ENCODE measurements around the gene CD33. TPM values are rescaled to one million over a fixed set of nuclear protein-coding genes. Genes with fewer than 3 reads are reported as not detected.

Gene CD33
- total RNA-seq, 4 donors from 2014 or later: 1.8 to 7.0 (median 2.8) TPM

DNA sequence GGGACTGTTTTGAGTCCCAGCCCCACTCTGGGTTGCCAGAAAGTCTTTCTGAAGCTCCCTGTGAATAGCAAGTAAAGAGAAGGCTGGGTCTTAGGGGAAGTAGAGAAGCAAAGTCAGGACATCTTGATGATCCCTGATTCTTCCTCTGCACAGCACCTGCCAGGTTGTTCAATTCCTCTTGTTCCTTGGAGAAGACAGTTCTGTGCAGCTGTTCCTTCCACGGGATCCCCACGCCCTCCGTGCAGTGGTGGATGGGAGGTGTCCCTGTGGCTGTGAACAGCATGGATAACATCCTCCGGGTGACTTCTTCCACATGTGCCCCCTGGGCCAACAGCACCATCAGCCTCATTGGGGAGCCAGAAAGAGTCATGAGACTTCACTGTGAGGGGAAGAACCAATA is 57.5 kb downstream of the CD33 start:
- H3K9me3 ChIP-seq: peaks cover 0 to 33% (median 0%) of the 10 kb centered on the region in 3 donors
- H3K27me3 ChIP-seq: peaks cover 52% of the 10 kb centered on the region
- ATAC-seq: no peak
- no peaks in the 10 kb centered on the region for H3K4me1 ChIP-seq
- no peak overlapping the region for H3K27ac ChIP-seq
- no CpG with 5 or more reads among the region's 4 CpGs for WGBS, 2 donors (ENCODE audit: low coverage in 1 of 2)
- no peaks in the 10 kb centered on the region for H3K36me3 ChIP-seq
- no peak overlapping the region for H3K4me3 ChIP-seq
- TF ChIP-seq POLR2AphosphoS5 (IDR thresholded peaks at IDR 0.05) (no peak), POLR2A (IDR thresholded peaks at IDR 0.05) (no peak), CTCF (IDR thresholded peaks at IDR 0.05) (no peak)

DNA sequence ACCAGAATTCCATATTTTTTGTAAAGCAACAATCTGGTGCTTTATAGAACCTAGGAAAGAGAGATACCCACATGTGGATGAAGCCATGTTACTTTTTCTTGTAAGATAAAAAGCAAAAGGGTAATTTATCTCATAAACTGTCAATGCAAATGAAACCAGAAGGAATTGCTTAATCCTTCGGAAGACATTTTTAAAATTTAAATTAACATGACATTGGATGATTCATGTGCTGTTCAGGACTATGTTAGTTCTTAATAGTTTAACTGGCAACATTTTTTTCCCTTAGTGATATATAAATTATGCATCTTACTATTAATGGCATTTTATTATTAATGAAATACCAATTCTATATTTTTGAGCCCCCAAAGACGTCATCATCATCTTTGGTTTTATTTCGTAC is 60.8 kb downstream of the CD33 start:
- TF ChIP-seq EP300 (IDR thresholded peaks at IDR 0.05): no peak
- no peak for TF ChIP-seq POLR2A (IDR thresholded peaks at IDR 0.05)
- TF ChIP-seq POLR2AphosphoS5 (IDR thresholded peaks at IDR 0.05): no peak
- TF ChIP-seq CTCF (IDR thresholded peaks at IDR 0.05): no peak
- peaks cover 53% of the 10 kb centered on the region for H3K27me3 ChIP-seq
- H3K27ac ChIP-seq: no peak overlapping the region
- 74 to 92% methylated on average over 3 of the region's 3 CpGs for WGBS, 2 donors (ENCODE audit: low coverage in 1 of 2)
- peaks cover 0 to 43% (median 0%) of the 10 kb centered on the region in 3 donors for H3K9me3 ChIP-seq
- no peak overlapping the region for H3K4me3 ChIP-seq
- no peaks in the 10 kb centered on the region for H3K4me1 ChIP-seq
- H3K36me3 ChIP-seq: no peaks in the 10 kb centered on the region
- ATAC-seq: no peak

Small RNAs within 50 kb of the gene (small RNA-seq; reads per million reads assigned to genes)
- gene MIR8074: 0 reads per million in 4 donors

Other genes starting within 250 kb of the CD33 start
- gene KLK7, start 241.2 kb upstream of the CD33 start, total RNA-seq: 10 to 100 TPM in 1 of 4 donors, under 1 TPM in 1, not detected in 2; 0.31 to 16.7 TPM
- 1 to 10 TPM in 2 of 4 donors, not detected in 2; 2.3 to 4.6 TPM for gene KLK8, start 223.5 kb upstream of the CD33 start, total RNA-seq
- gene KLK10, start 205.4 kb upstream of the CD33 start, total RNA-seq: 1 to 10 TPM in 3 of 4 donors, not detected in 1; 1.7 to 6.7 (median 4.1) TPM
- gene KLK11, start 198.5 kb upstream of the CD33 start, total RNA-seq: 10 to 100 TPM in 1 of 4 donors, under 1 TPM in 1, not detected in 2; 0.78 to 12.3 TPM
- gene KLK12, start 190.1 kb upstream of the CD33 start, total RNA-seq: 1 to 10 TPM in 1 of 4 donors, under 1 TPM in 2, not detected in 1; 0.40 to 1.2 (median 0.54) TPM
- 1 to 10 TPM in 3 of 4 donors, not detected in 1; 1.3 to 6.1 (median 5.1) TPM for gene KLK13, start 160.0 kb upstream of the CD33 start, total RNA-seq
- not detected for gene KLK14, start 142.2 kb upstream of the CD33 start, total RNA-seq
- 10 to 100 TPM in 3 of 4 donors, 1 to 10 TPM in 1; 9.8 to 12.8 (median 11.4) TPM for gene CTU1, start 116.7 kb upstream of the CD33 start, total RNA-seq
- gene SIGLEC9, start 100.2 kb upstream of the CD33 start, total RNA-seq: 1 to 10 TPM in 3 of 4 donors, under 1 TPM in 1; 0.62 to 9.2 (median 4.0) TPM
- gene SIGLEC7, start 82.8 kb upstream of the CD33 start, total RNA-seq: 1 to 10 TPM in 2 of 4 donors, under 1 TPM in 1, not detected in 1; 0.46 to 4.4 (median 2.8) TPM
- gene SIGLECL1, start 26.0 kb downstream of the CD33 start, total RNA-seq: not detected
- gene IGLON5, start 86.6 kb downstream of the CD33 start, total RNA-seq: not detected
- 1 to 10 TPM; 1.5 to 3.6 (median 2.5) TPM for gene VSIG10L, start 117.1 kb downstream of the CD33 start, total RNA-seq
- 100 to 1,000 TPM in 2 of 4 donors, 10 to 100 TPM in 2; 96.2 to 136 (median 103) TPM for gene ETFB, start 141.3 kb downstream of the CD33 start, total RNA-seq
- gene CLDND2, start 143.9 kb downstream of the CD33 start, total RNA-seq: not detected
- gene NKG7, start 147.6 kb downstream of the CD33 start, total RNA-seq: 1 to 10 TPM in 1 of 4 donors, under 1 TPM in 2, not detected in 1; 0.58 to 2.0 (median 0.67) TPM
- gene LIM2, start 162.9 kb downstream of the CD33 start, total RNA-seq: not detected
- not detected for gene C19orf84, start 165.5 kb downstream of the CD33 start, total RNA-seq
- 1 to 10 TPM; 1.1 to 6.9 (median 3.2) TPM for gene SIGLEC10, start 192.6 kb downstream of the CD33 start, total RNA-seq
- 1 to 10 TPM in 1 of 4 donors, under 1 TPM in 2, not detected in 1; 0.25 to 1.4 (median 0.54) TPM for gene SIGLEC8, start 233.4 kb downstream of the CD33 start, total RNA-seq

Measured in gastroesophageal sphincter (tissue), 4 donors.